Activated CD4-positive, alpha-beta memory T cell treated with anti-CD3 and anti-CD28 coated beads, Interleukin-2, amount 10 ng/mL, durations not matched to agents 7 days and 5 days (primary cell): ENCODE measurements around the gene BMF. TPM values are rescaled to one million over a fixed set of nuclear protein-coding genes. Genes with fewer than 3 reads are reported as not detected.
A peak's percentile ranks its signal among the peaks of the same experiment; 100 is the strongest.

Experiments
- CTCF ChIA-PET: fragments of 350-600 bp; sonication (Branson Sonifier 250); formaldehyde crosslinking; loops from one replicate; lab custom pipeline; 2021; ENCODE audit warnings: antibody characterized with exemption, inconsistent platforms; lab: Charles Lee
- POLR2A ChIA-PET: fragments of 350-600 bp; sonication (Branson Sonifier 250); formaldehyde crosslinking; loops from one replicate; lab custom pipeline; 2021; ENCODE audit warnings: antibody characterized with exemption; lab: Charles Lee
- DNase-seq: peaks from one replicate; pipeline ENCODE4 v3.0.0-alpha.2; 2020
- H3K27ac Mint-ChIP-seq: one replicate; pipeline ENCODE4 v1.8.0; 2021; ENCODE audit warnings: mild to moderate bottlenecking, mixed read lengths
- H3K27me3 Mint-ChIP-seq: one replicate; pipeline ENCODE4 v1.8.0; 2021; ENCODE audit warnings: mixed read lengths
- H3K36me3 Mint-ChIP-seq: one replicate; pipeline ENCODE4 v1.8.0; 2021; ENCODE audit warnings: low read depth, mixed read lengths
- H3K4me1 Mint-ChIP-seq: one replicate; pipeline ENCODE4 v1.8.0; 2021; ENCODE audit warnings: mixed read lengths
- H3K4me3 Mint-ChIP-seq: one replicate; pipeline ENCODE4 v1.8.0; 2021; ENCODE audit warnings: mild to moderate bottlenecking, mixed read lengths
- H3K9me3 Mint-ChIP-seq: one replicate; pipeline ENCODE4 v1.8.0; 2021; ENCODE audit warnings: mixed read lengths
- total RNA-seq, 2 experiments: library from RNA; stranded (reverse); gene quantifications; one replicate each; pipeline ENCODE4 v1.2.3, GENCODE V29; 2021

BMF gene
- total RNA-seq, 2 experiments from 2014 or later = 25.7 to 30.2 TPM

DNA sequence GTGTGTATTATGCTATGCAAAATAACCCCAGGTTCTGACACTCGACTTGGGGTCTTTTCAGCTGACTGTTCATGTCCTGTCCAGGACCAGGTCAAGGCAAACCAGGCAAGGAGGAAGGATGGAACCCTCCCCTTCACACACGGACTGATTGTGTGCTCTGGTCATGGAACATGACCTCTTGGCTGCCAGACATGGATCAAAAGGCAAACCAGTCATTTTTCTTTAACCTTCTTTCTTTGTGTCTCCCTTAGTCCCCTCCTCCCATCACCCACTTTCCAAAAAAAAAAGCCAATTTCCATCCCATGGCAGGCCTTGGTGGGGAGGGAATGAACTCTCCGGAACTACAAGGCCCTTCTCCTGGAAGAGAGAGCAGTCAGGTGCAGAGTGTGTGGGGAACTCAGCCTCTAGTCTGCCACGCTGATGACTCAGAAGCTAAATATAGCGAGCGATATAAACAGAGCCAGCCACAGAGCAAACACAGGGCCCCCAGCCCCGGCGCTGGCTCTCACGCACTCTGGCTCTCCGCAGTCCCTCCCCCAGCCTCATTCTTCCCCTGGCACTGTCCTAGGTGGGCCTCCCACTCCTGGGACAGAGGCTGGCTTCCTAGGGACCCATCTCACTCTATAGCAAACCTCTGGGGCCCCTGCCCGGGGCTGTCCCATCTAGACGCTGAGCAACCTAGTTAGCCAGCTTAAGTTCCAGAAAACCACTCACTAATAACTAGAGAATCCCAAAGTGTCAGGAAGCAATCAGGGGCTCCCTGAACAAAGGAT is 10.0 kb downstream of the BMF start:
- ChIA-PET POLR2A (interaction anchor here (0.7 to 8.1 kb wide), 13 partner anchors 8 to 185 kb away, joined by 3 to 73 read pairs (median 4); partner anchors contain the start of genes BMF, BUB1B and SRP14), CTCF (interaction anchor here (1.5 to 12.8 kb wide), 3 partner anchors 9 to 52 kb away, joined by 4 to 146 read pairs (median 74); partner anchors contain the start of gene BMF)
- peak overlapping the region; percentile 48 for H3K4me3 Mint-ChIP-seq
- no peaks in the 10 kb centered on the region for H3K9me3 Mint-ChIP-seq
- H3K27me3 Mint-ChIP-seq = no peaks in the 10 kb centered on the region
- peak overlapping the region; percentile 90 for H3K27ac Mint-ChIP-seq
- DNase-seq = peak; percentile 81
- H3K4me1 Mint-ChIP-seq = peaks cover 78% of the 10 kb centered on the region
- peaks cover 17% of the 10 kb centered on the region for H3K36me3 Mint-ChIP-seq

DNA sequence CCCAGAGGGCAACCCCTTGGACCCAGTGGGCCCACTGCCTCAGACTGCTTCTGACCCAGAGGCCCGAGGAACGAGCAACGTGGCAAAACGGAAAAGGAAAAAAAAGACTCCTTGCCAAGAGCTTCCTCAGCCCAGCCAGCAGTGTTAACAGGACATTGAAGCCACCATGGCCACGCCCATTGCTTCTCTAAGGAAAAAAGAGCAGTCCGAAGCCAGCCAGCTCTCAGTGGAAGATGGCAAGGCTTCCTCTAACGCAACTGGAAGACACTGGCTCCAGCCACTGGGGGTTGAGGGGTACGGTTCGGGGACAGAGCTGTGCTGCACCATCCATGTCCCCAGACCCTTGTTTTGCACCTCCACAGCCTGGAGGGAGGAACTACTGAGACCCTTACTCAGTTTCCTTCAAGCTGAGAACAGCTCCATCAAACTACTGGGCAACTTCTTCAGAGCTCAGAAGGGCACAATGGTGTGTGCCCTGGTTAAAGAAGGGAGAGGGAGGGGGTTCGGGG is 10.7 kb downstream of the BMF start:
- Mint-ChIP-seq H3K9me3 (no peaks in the 10 kb centered on the region), H3K36me3 (peaks cover 15% of the 10 kb centered on the region), H3K27ac (peak overlapping the region; percentile 90), H3K4me1 (peaks cover 83% of the 10 kb centered on the region), H3K4me3 (peak overlapping the region; percentile 48), H3K27me3 (no peaks in the 10 kb centered on the region)
- CTCF ChIA-PET = interaction anchor here (1.5 to 12.8 kb wide), 3 partner anchors 10 to 52 kb away, joined by 4 to 146 read pairs (median 74); partner anchors contain the start of gene BMF
- no peak for DNase-seq
- POLR2A ChIA-PET = interaction anchor here (0.9 to 8.1 kb wide), 9 partner anchors 11 to 66 kb away, joined by 3 to 73 read pairs (median 13); partner anchors contain the start of genes BMF, BUB1B and SRP14

DNA sequence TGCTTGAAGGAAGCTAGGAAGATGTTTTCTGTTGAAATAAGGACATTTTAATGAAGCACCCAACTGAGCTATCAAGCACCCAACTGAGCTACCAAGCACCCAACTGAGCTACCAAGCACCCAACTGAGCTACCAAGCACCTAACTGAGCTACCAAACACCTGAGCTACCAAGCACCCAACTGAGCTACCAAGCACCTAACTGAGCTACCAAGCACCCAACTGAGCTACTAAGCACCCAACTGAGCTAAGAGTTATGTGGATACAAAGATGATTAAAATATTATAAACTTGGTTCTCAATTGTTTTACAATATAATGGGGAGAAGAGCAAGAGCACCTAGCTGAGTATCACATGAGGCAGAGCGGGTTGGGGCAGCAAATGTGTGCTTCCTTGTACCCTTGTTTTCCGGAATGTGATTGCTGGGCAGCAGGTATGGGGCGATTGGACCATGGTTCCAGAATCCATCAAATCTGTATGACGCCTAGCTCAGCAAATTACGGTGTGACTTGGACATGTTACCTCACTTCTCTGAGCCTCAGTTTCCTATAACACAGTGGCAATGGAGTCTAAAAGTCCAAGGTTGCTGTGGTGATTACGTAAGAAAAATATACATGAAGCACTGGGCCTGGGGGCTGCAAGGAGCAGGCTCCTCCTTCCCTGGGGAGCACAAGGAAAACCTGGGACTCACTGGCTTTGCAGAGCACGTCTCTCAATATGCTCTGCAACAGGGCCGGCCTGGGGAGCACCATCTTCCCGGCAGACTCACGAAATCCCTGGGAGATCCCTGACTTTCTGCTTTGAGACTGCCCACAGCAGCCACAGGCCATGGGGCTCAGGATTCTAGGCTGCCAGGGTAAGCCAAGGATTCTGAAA is 11.3 kb downstream of the BMF start:
- no peak overlapping the region for H3K4me3 Mint-ChIP-seq
- POLR2A ChIA-PET = interaction anchor here (1.3 to 8.1 kb wide), 9 partner anchors 11 to 64 kb away, joined by 3 to 73 read pairs (median 13); partner anchors contain the start of genes BMF, BUB1B and SRP14

DNA sequence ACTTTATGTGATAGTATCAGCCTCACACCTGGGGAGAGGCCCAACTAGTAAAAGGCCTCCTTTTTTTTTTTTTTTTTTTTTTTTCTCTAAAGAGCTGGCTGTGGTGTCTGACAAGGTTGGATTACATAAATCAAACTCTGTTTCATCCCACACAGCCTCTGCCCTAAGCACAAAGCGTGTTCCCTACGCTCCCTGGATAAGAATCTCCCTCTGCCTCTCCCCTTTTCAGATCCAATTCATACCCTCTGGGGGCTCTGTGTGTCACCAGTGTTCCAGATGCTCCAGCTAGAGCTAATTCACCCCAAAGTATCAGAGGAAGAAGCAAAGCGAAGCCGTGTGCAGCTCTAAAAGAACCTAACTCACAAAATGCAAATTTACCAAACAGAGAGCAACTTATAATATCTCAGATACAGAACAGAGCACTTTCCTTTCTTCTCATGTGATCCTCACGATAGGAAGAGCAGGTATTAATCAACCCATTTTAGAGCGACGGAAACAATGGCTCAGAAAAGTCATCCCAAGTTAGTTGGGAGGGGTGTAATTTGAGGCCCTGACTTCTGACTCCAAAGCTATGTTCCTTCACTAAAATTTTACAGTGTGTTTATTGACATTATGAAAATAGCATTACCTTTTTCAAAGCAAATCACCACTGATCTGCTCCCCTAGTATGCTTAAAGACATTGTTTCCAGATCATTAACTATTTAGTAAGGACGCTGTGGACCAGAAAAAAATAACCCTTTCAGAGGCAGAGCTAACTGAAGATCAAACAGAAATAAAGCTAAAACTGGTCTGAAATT is 12.4 kb downstream of the BMF start:
- POLR2A ChIA-PET = interaction anchor here (1.2 to 5.6 kb wide), 5 partner anchors 12 to 51 kb away, joined by 3 to 73 read pairs (median 3); partner anchors contain the start of gene BMF

More for the DNA sequence above, 11.3 kb downstream of the BMF start:
- Mint-ChIP-seq H3K36me3 (peaks cover 13% of the 10 kb centered on the region), H3K4me1 (peaks cover 81% of the 10 kb centered on the region), H3K27me3 (no peaks in the 10 kb centered on the region), H3K27ac (peak overlapping the region; percentile 90), H3K9me3 (no peaks in the 10 kb centered on the region)
- CTCF ChIA-PET = interaction anchor here (1.5 to 12.8 kb wide), 4 partner anchors 10 to 52 kb away, joined by 3 to 146 read pairs (median 40); partner anchors contain the start of gene BMF
- no peak for DNase-seq

DNA sequence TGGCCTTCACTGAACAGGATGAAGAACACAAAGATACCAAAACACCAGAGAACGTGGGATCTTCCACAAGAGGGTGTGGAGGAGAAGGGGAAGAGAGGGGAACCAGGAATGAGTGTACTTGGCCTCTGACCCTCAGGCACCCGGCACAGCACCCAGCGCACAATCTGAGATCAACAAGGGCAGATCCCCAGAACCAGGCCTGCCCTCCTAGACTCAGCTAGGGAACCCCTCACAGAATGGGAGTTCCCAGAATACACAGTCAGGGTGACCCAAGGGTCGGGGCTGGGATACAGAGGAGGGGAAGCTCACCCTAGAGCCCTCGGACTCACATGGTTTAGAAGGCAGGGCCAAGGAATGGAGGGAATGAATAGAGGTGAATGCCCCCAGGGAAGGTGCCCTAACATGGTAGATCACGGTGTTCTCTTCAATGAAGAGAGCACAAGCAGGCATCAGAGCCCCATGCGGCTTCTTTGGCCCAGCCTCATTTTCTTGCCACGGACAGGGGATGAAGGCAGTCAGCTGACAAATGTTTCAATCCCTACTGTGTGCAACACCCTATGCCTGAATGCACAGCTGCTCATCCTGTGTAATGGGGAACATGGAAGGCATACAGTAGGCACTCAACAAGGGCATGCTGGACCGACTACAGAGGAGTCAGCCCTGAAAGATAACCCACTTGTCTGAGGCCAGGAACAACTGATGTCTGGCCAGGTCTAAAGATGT is 13.1 kb downstream of the BMF start:
- DNase-seq = no peak
- Mint-ChIP-seq H3K27ac (peak overlapping the region; percentile 12), H3K4me3 (no peak overlapping the region), H3K27me3 (no peaks in the 10 kb centered on the region), H3K4me1 (peaks cover 67% of the 10 kb centered on the region), H3K9me3 (no peaks in the 10 kb centered on the region), H3K36me3 (peaks cover 8% of the 10 kb centered on the region)
- CTCF ChIA-PET = interaction anchor here (1.5 to 6.8 kb wide), 3 partner anchors 9 to 50 kb away, joined by 3 to 74 read pairs (median 5); partner anchors contain the start of gene BMF
- POLR2A ChIA-PET = interaction anchor here (1.2 to 5.6 kb wide), 3 partner anchors 13 to 48 kb away, joined by 3 to 73 read pairs (median 3); partner anchors contain the start of gene BMF

More for the DNA sequence above, 12.4 kb downstream of the BMF start:
- no peaks in the 10 kb centered on the region for H3K27me3 Mint-ChIP-seq
- H3K27ac Mint-ChIP-seq = no peak overlapping the region
- no peak overlapping the region for H3K4me3 Mint-ChIP-seq
- H3K36me3 Mint-ChIP-seq = peaks cover 12% of the 10 kb centered on the region
- no peak for DNase-seq
- no peaks in the 10 kb centered on the region for H3K9me3 Mint-ChIP-seq
- CTCF ChIA-PET = interaction anchor here (1.5 to 6.8 kb wide), 3 partner anchors 10 to 50 kb away, joined by 3 to 74 read pairs (median 5); partner anchors contain the start of gene BMF
- H3K4me1 Mint-ChIP-seq = peaks cover 74% of the 10 kb centered on the region

DNA sequence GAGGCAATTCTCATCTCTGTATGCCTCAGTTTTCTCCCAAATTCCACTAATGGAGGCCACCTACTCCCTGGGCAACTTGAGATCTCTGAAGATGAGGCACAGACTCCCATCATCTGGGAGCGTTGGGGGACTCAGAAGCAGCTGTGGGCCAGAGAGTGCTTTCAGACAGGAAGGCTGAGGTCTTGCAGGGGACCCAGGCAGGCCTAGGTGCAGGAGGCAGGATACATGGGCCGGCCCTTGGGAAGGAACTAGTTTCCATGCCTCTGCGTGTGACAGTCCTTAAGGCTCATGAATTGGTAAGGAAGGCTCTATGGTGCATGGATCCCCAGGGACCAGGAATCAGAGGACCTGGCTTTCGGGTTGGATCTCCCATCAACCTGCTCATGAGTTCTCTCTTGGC is 14.5 kb downstream of the BMF start:
- no peak overlapping the region for H3K27ac Mint-ChIP-seq
- no peaks in the 10 kb centered on the region for H3K9me3 Mint-ChIP-seq
- ChIA-PET CTCF (interaction anchor here (6.8 kb wide), 1 partner anchor 14 kb away, joined by 74 read pairs; the partner anchor contains the start of gene BMF), POLR2A (interaction anchor here (1.0 to 1.1 kb wide), 3 partner anchors 8 to 67 kb away, joined by 3 read pairs; partner anchors contain the start of gene BMF)
- peaks cover 8% of the 10 kb centered on the region for H3K36me3 Mint-ChIP-seq
- DNase-seq = no peak
- peaks cover 53% of the 10 kb centered on the region for H3K4me1 Mint-ChIP-seq
- H3K27me3 Mint-ChIP-seq = no peaks in the 10 kb centered on the region
- H3K4me3 Mint-ChIP-seq = no peak overlapping the region

DNA sequence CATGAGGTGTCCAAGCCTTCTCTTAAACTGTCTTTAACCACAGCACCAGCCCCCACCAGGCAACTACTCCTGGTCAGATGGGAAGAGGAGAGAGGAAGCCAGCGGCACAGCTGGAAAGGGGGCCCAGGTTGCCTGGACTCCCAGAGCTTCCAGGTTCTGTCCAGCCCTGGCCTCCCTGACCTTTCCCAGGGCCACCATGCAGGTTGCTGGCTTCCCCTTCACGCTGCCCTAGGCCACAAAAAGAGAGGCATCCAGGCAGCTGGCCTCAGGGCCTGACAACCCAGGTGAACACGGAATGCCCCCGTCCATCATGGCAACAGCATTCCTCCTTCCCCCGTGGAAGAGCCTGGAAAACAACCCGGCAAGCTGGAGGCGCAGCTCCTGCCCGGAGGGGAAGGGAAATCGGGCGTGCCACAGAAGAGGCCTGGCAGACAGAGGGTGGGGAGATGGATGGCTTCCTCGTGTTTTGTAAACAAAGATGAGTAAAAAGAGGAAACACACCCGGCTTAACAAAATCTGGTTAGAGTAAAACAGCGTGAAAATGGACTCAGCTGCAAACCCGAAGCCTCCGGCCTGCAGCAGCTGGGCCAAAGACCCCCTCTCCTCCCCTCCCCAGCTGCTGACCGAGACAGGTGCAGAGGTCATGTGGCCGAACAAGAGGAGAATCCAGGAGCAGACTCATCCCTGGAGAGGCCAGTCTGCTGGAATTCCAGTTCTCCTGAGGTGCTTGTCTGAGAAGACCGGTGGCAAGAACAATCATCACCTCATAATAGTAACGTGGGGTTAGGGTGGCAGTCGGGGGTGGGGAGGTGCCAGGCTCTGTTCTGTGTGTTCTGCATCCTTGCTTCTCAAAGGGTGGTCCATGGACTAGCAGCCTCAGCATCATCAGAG is 15.5 kb downstream of the BMF start:
- Mint-ChIP-seq H3K27ac (no peak overlapping the region), H3K36me3 (peaks cover 8% of the 10 kb centered on the region), H3K4me3 (no peak overlapping the region), H3K4me1 (peaks cover 44% of the 10 kb centered on the region), H3K27me3 (no peaks in the 10 kb centered on the region), H3K9me3 (no peaks in the 10 kb centered on the region)
- ChIA-PET POLR2A (interaction anchor here (1.0 to 1.2 kb wide), 4 partner anchors 9 to 68 kb away, joined by 3 read pairs; partner anchors contain the start of gene BMF), CTCF (interaction anchor here (0.8 to 6.8 kb wide), 2 partner anchors 11 to 15 kb away, joined by 3 to 74 read pairs; partner anchors contain the start of gene BMF)
- no peak for DNase-seq

DNA sequence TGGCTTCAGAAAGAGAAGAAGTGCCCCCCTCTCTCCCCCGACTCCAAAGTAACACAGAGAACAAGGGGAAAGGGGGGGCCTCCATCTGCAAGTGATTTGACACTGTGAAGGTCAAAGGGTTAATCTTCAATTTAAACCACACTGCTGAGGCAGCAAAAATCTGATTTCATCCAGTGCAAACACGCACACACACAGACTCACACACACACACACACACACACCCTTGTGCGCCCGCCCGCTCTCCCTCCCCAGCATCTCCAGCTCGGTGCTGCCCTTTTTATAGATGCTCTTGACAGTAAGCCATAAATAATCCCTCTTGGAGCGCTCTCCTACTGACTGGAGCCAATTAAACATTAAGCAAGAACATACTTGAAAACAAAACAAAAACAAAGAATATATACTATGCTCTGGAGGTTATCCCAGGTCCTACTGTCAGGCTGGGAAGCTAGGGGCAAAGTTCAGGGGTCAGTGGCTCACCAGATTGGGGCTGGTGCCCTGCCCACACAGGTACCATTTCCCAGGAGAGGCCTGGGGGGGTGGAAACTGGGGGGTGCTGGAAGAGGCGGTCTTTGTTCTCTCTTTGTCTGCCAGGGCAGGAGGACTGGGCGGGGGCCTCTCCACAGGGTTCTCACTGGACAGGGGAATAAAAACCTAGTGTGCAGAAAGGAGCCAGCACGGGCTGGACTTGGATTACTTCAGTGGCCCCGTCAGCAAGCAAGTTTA is 16.3 kb downstream of the BMF start:
- H3K4me3 Mint-ChIP-seq = no peak overlapping the region
- no peak for DNase-seq
- CTCF ChIA-PET = interaction anchor here (0.8 kb wide), 1 partner anchor 12 kb away, joined by 3 read pairs; no protein-coding TSS in a partner anchor
- no peaks in the 10 kb centered on the region for H3K27me3 Mint-ChIP-seq
- no peak overlapping the region for H3K27ac Mint-ChIP-seq
- no peaks in the 10 kb centered on the region for H3K9me3 Mint-ChIP-seq
- peaks cover 8% of the 10 kb centered on the region for H3K36me3 Mint-ChIP-seq
- POLR2A ChIA-PET = interaction anchor here (1.2 kb wide), 1 partner anchor 16 kb away, joined by 3 read pairs; the partner anchor contains the start of gene BMF
- peaks cover 36% of the 10 kb centered on the region for H3K4me1 Mint-ChIP-seq

DNA sequence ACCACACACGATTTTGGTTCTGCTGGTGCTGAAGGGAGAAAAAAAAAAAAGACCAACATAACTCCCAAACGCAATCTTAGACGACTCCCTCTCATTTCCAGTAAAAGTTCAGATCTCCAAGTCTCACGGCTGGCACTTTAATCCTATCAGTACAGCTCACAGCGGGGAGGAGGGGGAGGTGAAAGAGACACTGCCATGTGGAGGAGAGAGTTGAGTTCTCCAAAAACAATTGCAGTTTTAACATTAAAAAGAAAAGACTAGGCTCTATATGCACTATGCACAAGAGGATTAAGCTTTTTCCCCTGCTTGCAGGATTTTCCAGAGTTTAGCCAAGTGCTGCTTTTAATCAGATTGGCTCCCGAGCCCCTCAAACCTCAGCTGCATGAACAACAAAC is 16.8 kb downstream of the BMF start:
- no peaks in the 10 kb centered on the region for H3K9me3 Mint-ChIP-seq
- no peak overlapping the region for H3K4me3 Mint-ChIP-seq
- ChIA-PET CTCF (no interaction called here), POLR2A (interaction anchor here (1.2 kb wide), 1 partner anchor 17 kb away, joined by 3 read pairs; the partner anchor contains the start of gene BMF)
- no peak overlapping the region for H3K27ac Mint-ChIP-seq
- peaks cover 32% of the 10 kb centered on the region for H3K4me1 Mint-ChIP-seq
- peaks cover 8% of the 10 kb centered on the region for H3K36me3 Mint-ChIP-seq
- H3K27me3 Mint-ChIP-seq = no peaks in the 10 kb centered on the region
- DNase-seq = no peak
